Ovary (tissue), 9 donors: Measurements from ENCODE around the gene AP2B1. TPM values are rescaled to one million over a fixed set of nuclear protein-coding genes. Genes with fewer than 3 reads are reported as not detected.
A peak's percentile ranks its signal among the peaks of the same experiment; 100 is the strongest.

Experiments
- DNase-seq, 5 donors: peaks; one replicate each; pipeline ENCODE4 v3.0.0-alpha.2; 2019 to 2020
- H3K27ac ChIP-seq, 2 donors: fragments of 200-600 bp; one replicate each; pipeline versions ENCODE4 v1.5.1 to v1.8.0; 2019 to 2022
- H3K27me3 ChIP-seq: fragments of 200-600 bp; one replicate; pipeline ENCODE4 v1.8.0; 2022
- H3K36me3 ChIP-seq: fragments of 200-600 bp; sonication (generic); one replicate; pipeline ENCODE4 v1.5.1; 2019
- H3K4me1 ChIP-seq: one replicate; pipeline ENCODE4 v1.8.1; 2013; ENCODE audit warnings: mild to moderate bottlenecking, moderate library complexity; ENCODE audit not compliant: insufficient read depth
- H3K4me3 ChIP-seq: fragments of 200-600 bp; sonication (generic); one replicate; pipeline ENCODE4 v1.5.1; 2017
- H3K9me3 ChIP-seq, 2 donors: fragments of 200-600 bp in 1 of 2; sonication (generic) in 1 of 2; one replicate each; pipeline versions ENCODE4 v1.5.1 to v1.8.1; 2013 to 2019; ENCODE audit warnings: mild to moderate bottlenecking in 1 of 2, moderate library complexity in 1 of 2
- CTCF ChIP-seq, 3 donors: fragments of 450-650 bp in 2 of 3; fragments of 200-600 bp in 1 of 3; IDR thresholded peaks; one replicate each; pipeline versions ENCODE4 v1.5.1 to v1.8.0; 2016 to 2022; ENCODE audit warnings: antibody characterized with exemption in 3 of 3, mild to moderate bottlenecking in 1 of 3
- EP300 ChIP-seq: sonication (generic); formaldehyde crosslinking; IDR thresholded peaks from one replicate; pipeline ENCODE4 v1.6.1; 2017; ENCODE audit warnings: antibody characterized with exemption
- POLR2A ChIP-seq: fragments of 450-650 bp; IDR thresholded peaks from one replicate; pipeline ENCODE4 v1.6.1; 2017; ENCODE audit warnings: antibody characterized with exemption, mild to moderate bottlenecking, moderate library complexity
- WGBS, 3 donors: extraction: QIAGEN DNeasy Blood & Tissue Kit in 1 of 3; methylation state at CpG; one replicate each; pipeline versions ENCODE4 v1.1.5 to v1.1.7; 2013 to 2017; 5-methylcytosine and 5-hydroxymethylcytosine counted together
- intact Hi-C, 4 donors: fragments of 100-400 bp; cut with DNase I; formaldehyde crosslinking; loops; one replicate each; pipeline versions ENCODE4 v1.11.0 to v1.15.1; 2022 to 2023
- polyA plus RNA-seq, 2 donors: library from polyadenylated mRNA; stranded (reverse); fragments of 200-250 nt in 1 of 2; fragments of 350-450 nt in 1 of 2; fragmentation: Illumina TruSeq in 1 of 2; extraction: RNeasy Lipid Tissue Mini Kit (QIAGEN cat#74804) in 1 of 2; gene quantifications; one replicate each; pipeline ENCODE4 v1.2.3, GENCODE V29; 2013 to 2014
- total RNA-seq, 7 donors: library from RNA; depleted of rRNA in 2 of 7; stranded (reverse); fragments of >200 nt in 2 of 7; fragmentation: NEBNext Ultra II Directional in 3 of 7; extraction: Animal tissue kit (Norgen Biotek cat#: 25700) in 3 of 7; gene quantifications; one replicate each; pipeline versions ENCODE4 v1.1.0 to v1.2.4, GENCODE V29; 2016 to 2023
- donor health status: DM: no; HTN: no; CAD: no; lungs with moderate emphysema.
- donor health status: DM: no; HTN: no; CAD: no.
- donor health status: Bipolar disorder and iron deficiency.
- donor health status: DM: yes; HTN: yes; CAD: no.
- donor health status: DM: no; HTN: no; CAD: no.
- donor health status: DM: yes; HTN: yes; CAD: no.

The AP2B1 gene
- total and polyA plus RNA-seq, 9 donors = 42.6 to 170 (median 139) TPM

GRCh38 chr17:35716173-35716572 lies 129.1 kb downstream of the AP2B1 start:
- no peaks in the 10 kb centered on the region for H3K9me3 ChIP-seq
- WGBS, 3 donors = 66 to 79% (median 76%) methylated on average over 3 of the region's 3 CpGs
- DNase-seq = no peak
- intact Hi-C loops = no loop called here
- H3K27me3 ChIP-seq = no peaks in the 10 kb centered on the region
- no peak for TF ChIP-seq POLR2A
- TF ChIP-seq EP300 = no peak
- no peak for TF ChIP-seq CTCF (IDR thresholded peaks at IDR 0.05)
- H3K36me3 ChIP-seq = no peaks in the 10 kb centered on the region
- no peak overlapping the region for H3K27ac ChIP-seq
- H3K4me1 ChIP-seq = peaks cover 11% of the 10 kb centered on the region
- H3K4me3 ChIP-seq = no peak overlapping the region

- peak in 1 of 5 donors; percentile 42 for DNase-seq
- peak; percentile 58 for TF ChIP-seq EP300
- TF ChIP-seq POLR2A = no peak
- Histone ChIP-seq H3K27ac (no peak overlapping the region), H3K27me3 (no peaks in the 10 kb centered on the region), H3K36me3 (no peaks in the 10 kb centered on the region), H3K4me3 (no peak overlapping the region), H3K4me1 (peaks cover 11% of the 10 kb centered on the region), H3K9me3 (no peaks in the 10 kb centered on the region)
- 34 to 49% (median 45%) methylated on average over 4 of the region's 4 CpGs for WGBS, 3 donors
- intact Hi-C loops = no loop called here
These were observed 129.9 kb downstream of the AP2B1 start for GRCh38 chr17:35716897-35717465.

- Histone ChIP-seq H3K27me3 (no peaks in the 10 kb centered on the region), H3K36me3 (no peaks in the 10 kb centered on the region), H3K4me3 (no peak overlapping the region), H3K9me3 (no peaks in the 10 kb centered on the region), H3K4me1 (peaks cover 11% of the 10 kb centered on the region), H3K27ac (no peak overlapping the region)
- WGBS, 3 donors = 42 to 62% (median 45%) methylated on average over 2 of the region's 2 CpGs
- no peak for DNase-seq
- intact Hi-C loops = no loop called here
- TF ChIP-seq CTCF (IDR thresholded peaks at IDR 0.05) (no peak), EP300 (no peak), POLR2A (no peak)
These were observed 130.4 kb downstream of the AP2B1 start for GRCh38 chr17:35717475-35717874.

- TF ChIP-seq EP300 (no peak), CTCF (IDR thresholded peaks at IDR 0.05) (no peak), POLR2A (no peak)
- peaks cover 6% of the 10 kb centered on the region for H3K4me1 ChIP-seq
These were observed 136.6 kb downstream of the AP2B1 start for GRCh38 chr17:35723735-35724134.

GRCh38 chr17:35725058-35725457 lies 137.9 kb downstream of the AP2B1 start:
- no peak for TF ChIP-seq POLR2A
- no peak for TF ChIP-seq EP300
- H3K27ac ChIP-seq = no peak overlapping the region
- DNase-seq = no peak
- H3K27me3 ChIP-seq = no peaks in the 10 kb centered on the region
- no peaks in the 10 kb centered on the region for H3K36me3 ChIP-seq
- 88 to 95% (median 92%) methylated on average over 4 of the region's 4 CpGs for WGBS, 3 donors
- H3K4me1 ChIP-seq = peaks cover 6% of the 10 kb centered on the region
- intact Hi-C loops = no loop called here
- H3K9me3 ChIP-seq = no peaks in the 10 kb centered on the region
- no peak overlapping the region for H3K4me3 ChIP-seq

More at GRCh38 chr17:35723735-35724134, 136.6 kb downstream of the AP2B1 start:
- no peak for DNase-seq
- no peak overlapping the region for H3K27ac ChIP-seq
- intact Hi-C loops = no loop called here
- 97 to 100% (median 99%) methylated on average over 2 of the region's 2 CpGs for WGBS, 3 donors
- H3K36me3 ChIP-seq = no peaks in the 10 kb centered on the region
- H3K9me3 ChIP-seq = no peaks in the 10 kb centered on the region
- H3K4me3 ChIP-seq = no peak overlapping the region
- no peaks in the 10 kb centered on the region for H3K27me3 ChIP-seq
